ENCODE data around the gene AMELY. TPM values are rescaled to one million over a fixed set of nuclear protein-coding genes. Genes with fewer than 3 reads are reported as not detected.
"Not testable (repeated sequence)": the region's sequence is repeated elsewhere in the genome, so short reads cannot be mapped to it uniquely, and the experiment has no call there.

The AMELY gene
- polyA plus RNA-seq, 1 experiment: not detected

- no peak for TF ChIP-seq CTCF (IDR thresholded peaks at IDR 0.05; ENCODE audit: insufficient read depth, low read depth, low read length)
- no peak for DNase-seq (ENCODE audit: low read depth)
- H3K4me3 ChIP-seq (ENCODE audit: low read depth, low read length): no peak within 1 kb of the TSS
- no peaks in the 10 kb centered on the region for H3K27me3 ChIP-seq (ENCODE audit: control insufficient read depth, insufficient read depth, low read length)
- ChIA-PET POLR2A (no interaction called here), CTCF (no interaction called here)
- H3K36me3 ChIP-seq (ENCODE audit: control insufficient read depth, insufficient read depth, low read length): no peaks in the 10 kb centered on the region
These were observed 940 bp downstream of the AMELY start, which contains the start of gene TBL1Y for GRCh38 chrY:6910372-6911252. Gene TBL1Y (plus strand): TSS chrY:6910697. CDS start chrY:7025085, 114,388 bp downstream.

GRCh38 chrY:6909856-6910255 lies 1.7 kb downstream of the AMELY start:
- Histone ChIP-seq H3K27me3 (ENCODE audit: control insufficient read depth, insufficient read depth, low read length) (no peaks in the 10 kb centered on the region), H3K4me3 (ENCODE audit: low read depth, low read length) (no peak overlapping the region), H3K36me3 (ENCODE audit: control insufficient read depth, insufficient read depth, low read length) (no peaks in the 10 kb centered on the region)
- ChIA-PET CTCF (interaction anchor here (0.8 kb wide), 1 partner anchor 17 kb away, joined by 3 read pairs; no protein-coding TSS in a partner anchor), POLR2A (no interaction called here)
- TF ChIP-seq CTCF (IDR thresholded peaks at IDR 0.05; ENCODE audit: insufficient read depth, low read depth, low read length): no peak
- DNase-seq (ENCODE audit: low read depth): no peak

GRCh38 chrY:6909118-6909521 lies 2.4 kb downstream of the AMELY start:
- Histone ChIP-seq H3K27me3 (ENCODE audit: control insufficient read depth, insufficient read depth, low read length) (no peaks in the 10 kb centered on the region), H3K36me3 (ENCODE audit: control insufficient read depth, insufficient read depth, low read length) (no peaks in the 10 kb centered on the region), H3K4me3 (ENCODE audit: low read depth, low read length) (no peak overlapping the region)
- ChIA-PET POLR2A (no interaction called here), CTCF (interaction anchor here (0.8 kb wide), 1 partner anchor 16 kb away, joined by 3 read pairs; no protein-coding TSS in a partner anchor)
- no peak for DNase-seq (ENCODE audit: low read depth)
- no peak for TF ChIP-seq CTCF (IDR thresholded peaks at IDR 0.05; ENCODE audit: insufficient read depth, low read depth, low read length)

GRCh38 chrY:6908021-6908420 lies 3.5 kb downstream of the AMELY start:
- CTCF ChIA-PET; H3K36me3 ChIP-seq (ENCODE audit: control insufficient read depth, insufficient read depth, low read length); H3K27me3 ChIP-seq (ENCODE audit: control insufficient read depth, insufficient read depth, low read length); H3K4me3 ChIP-seq (ENCODE audit: low read depth, low read length); POLR2A ChIA-PET; DNase-seq (ENCODE audit: low read depth): not testable (repeated sequence)

GRCh38 chrY:6907591-6907990 lies 4.0 kb downstream of the AMELY start:
- CTCF ChIA-PET: no interaction called here
- Histone ChIP-seq H3K36me3 (ENCODE audit: control insufficient read depth, insufficient read depth, low read length) (no peaks in the 10 kb centered on the region), H3K27me3 (ENCODE audit: control insufficient read depth, insufficient read depth, low read length) (no peaks in the 10 kb centered on the region), H3K4me3 (ENCODE audit: low read depth, low read length) (no peak overlapping the region)
- no peak for DNase-seq (ENCODE audit: low read depth)
- TF ChIP-seq CTCF (IDR thresholded peaks at IDR 0.05; ENCODE audit: insufficient read depth, low read depth, low read length): no peak
- POLR2A ChIA-PET: no interaction called here

- POLR2A ChIA-PET; H3K36me3 ChIP-seq (ENCODE audit: control insufficient read depth, insufficient read depth, low read length); H3K27me3 ChIP-seq (ENCODE audit: control insufficient read depth, insufficient read depth, low read length); CTCF ChIA-PET; DNase-seq (ENCODE audit: low read depth); H3K4me3 ChIP-seq (ENCODE audit: low read depth, low read length): not testable (repeated sequence)
These were observed 9.4 kb downstream of the AMELY start for GRCh38 chrY:6902116-6902515.

Data from BJ (cell line).